ENCODE results near the gene FNBP1. TPM values are rescaled to one million over a fixed set of nuclear protein-coding genes. Genes with fewer than 3 reads are reported as not detected.

Gene FNBP1
- total and polyA plus RNA-seq, 7 donors = 12.5 to 172 (median 92.8) TPM

GRCh38 chr9:129864991-129865647 lies 177.9 kb downstream of the FNBP1 start:
- no peak for DNase-seq
- no peak overlapping the region for H3K4me3 ChIP-seq
- no peaks in the 10 kb centered on the region for H3K4me1 ChIP-seq
- H3K27me3 ChIP-seq = no peaks in the 10 kb centered on the region
- no peaks in the 10 kb centered on the region for H3K9me3 ChIP-seq
- intact Hi-C loops (cut with DNase I) = no loop called here
- TF ChIP-seq POLR2A (IDR thresholded peaks at IDR 0.05) (no peak), CTCF (IDR thresholded peaks at IDR 0.05) (no peak), POLR2AphosphoS5 (IDR thresholded peaks at IDR 0.05) (no peak), EP300 (IDR thresholded peaks at IDR 0.05) (no peak)
- 68 to 72% methylated on average over 11 of the region's 11 CpGs for WGBS, 2 donors
- H3K36me3 ChIP-seq = peaks cover 26 to 90% (median 39%) of the 10 kb centered on the region in 4 donors
- H3K27ac ChIP-seq = no peak overlapping the region

- H3K36me3 ChIP-seq = peaks cover 26 to 88% (median 39%) of the 10 kb centered on the region in 4 donors
- no peak overlapping the region for H3K4me3 ChIP-seq
- WGBS, 2 donors = 43 to 85% methylated on average over 14 of the region's 14 CpGs
- H3K4me1 ChIP-seq = no peaks in the 10 kb centered on the region
- DNase-seq = no peak
- no peaks in the 10 kb centered on the region for H3K27me3 ChIP-seq
- no peak for TF ChIP-seq CTCF (IDR thresholded peaks at IDR 0.05)
- TF ChIP-seq POLR2AphosphoS5 (IDR thresholded peaks at IDR 0.05) = no peak
- TF ChIP-seq EP300 (IDR thresholded peaks at IDR 0.05) = no peak
- no peak for TF ChIP-seq POLR2A (IDR thresholded peaks at IDR 0.05)
- intact Hi-C loops (cut with DNase I) = no loop called here
- H3K27ac ChIP-seq = no peak overlapping the region
- H3K9me3 ChIP-seq = no peaks in the 10 kb centered on the region
These were observed 179.8 kb downstream of the FNBP1 start for GRCh38 chr9:129863059-129863690.

GRCh38 chr9:129861447-129861827 lies 181.6 kb downstream of the FNBP1 start:
- Histone ChIP-seq H3K9me3 (no peaks in the 10 kb centered on the region), H3K27me3 (no peaks in the 10 kb centered on the region), H3K4me1 (no peaks in the 10 kb centered on the region), H3K36me3 (peaks cover 26 to 88% (median 51%) of the 10 kb centered on the region in 4 donors), H3K27ac (no peak overlapping the region), H3K4me3 (no peak overlapping the region)
- intact Hi-C loops (cut with DNase I) = no loop called here
- TF ChIP-seq EP300 (IDR thresholded peaks at IDR 0.05) = no peak
- TF ChIP-seq CTCF (IDR thresholded peaks at IDR 0.05) = no peak
- TF ChIP-seq POLR2A (IDR thresholded peaks at IDR 0.05) = no peak
- TF ChIP-seq POLR2AphosphoS5 (IDR thresholded peaks at IDR 0.05) = no peak
- WGBS, 2 donors = 84 to 92% methylated on average over 12 of the region's 12 CpGs
- DNase-seq = no peak

GRCh38 chr9:129860653-129861446 lies 182.1 kb downstream of the FNBP1 start:
- no peaks in the 10 kb centered on the region for H3K9me3 ChIP-seq
- H3K27ac ChIP-seq = no peak overlapping the region
- 74 to 78% methylated on average over 11 of the region's 11 CpGs for WGBS, 2 donors
- intact Hi-C loops (cut with DNase I) = no loop called here
- H3K4me3 ChIP-seq = no peak overlapping the region
- H3K27me3 ChIP-seq = no peaks in the 10 kb centered on the region
- no peak for TF ChIP-seq CTCF (IDR thresholded peaks at IDR 0.05)
- TF ChIP-seq POLR2AphosphoS5 (IDR thresholded peaks at IDR 0.05) = no peak
- no peak for TF ChIP-seq POLR2A (IDR thresholded peaks at IDR 0.05)
- no peak for TF ChIP-seq EP300 (IDR thresholded peaks at IDR 0.05)
- peaks cover 29 to 89% (median 51%) of the 10 kb centered on the region in 4 donors for H3K36me3 ChIP-seq
- no peaks in the 10 kb centered on the region for H3K4me1 ChIP-seq
- no peak for DNase-seq

All from sigmoid colon (tissue), 7 donors.